Panc1 (cell line): ENCODE measurements around the gene LRP5. TPM values are rescaled to one million over a fixed set of nuclear protein-coding genes. Genes with fewer than 3 reads are reported as not detected.

ENCODE experiments used
- ATAC-seq: fragments of 200-7000 bp; cut with Tn5 transposase; 2 replicates; pipeline ENCODE4 v1.9.1; 2020; ENCODE audit warnings: mild to moderate bottlenecking, moderate library complexity
- BruUV-seq: library from RNA; stranded (reverse); fragments of 400-500 nt; replicated peaks from 2 replicates; lab custom pipeline; 2021; lab: Mats Ljungman, UMichigan
- CTCF ChIA-PET: fragments of 300-600 bp; sonication (Branson Sonifier 250); formaldehyde crosslinking; loops from one replicate; lab custom pipeline; 2022; ENCODE audit warnings: antibody characterized with exemption; lab: Charles Lee
- POLR2A ChIA-PET: fragments of 300-600 bp; sonication (Branson Sonifier 250); formaldehyde crosslinking; loops from one replicate; lab custom pipeline; 2022; ENCODE audit warnings: antibody characterized with exemption; lab: Charles Lee
- DNase-seq: peaks from one replicate; pipeline ENCODE4 v3.0.0-alpha.2; 2010; ENCODE audit warnings: low read depth, low spot score
- H3K27ac ChIP-seq: 2 replicates; pipeline ENCODE4 v1.5.1; 2011; ENCODE audit warnings: mild to moderate bottlenecking, low read length, inconsistent platforms
- H3K27me3 ChIP-seq: fragments of 200-500 bp; sonication (Bioruptor generic); 2 replicates; pipeline ENCODE4 v1.6.0; 2014; ENCODE audit warnings: low read length, inconsistent platforms; ENCODE audit not compliant: control insufficient read depth, insufficient read depth
- H3K36me3 ChIP-seq: fragments of 200-500 bp; sonication (Bioruptor generic); 2 replicates; pipeline ENCODE4 v1.5.1; 2014; ENCODE audit warnings: inconsistent platforms, mild to moderate bottlenecking, low read length, moderate library complexity; ENCODE audit not compliant: control insufficient read depth, insufficient read depth
- H3K4me1 ChIP-seq: 2 replicates; pipeline ENCODE4 v1.5.1; 2011; ENCODE audit warnings: inconsistent platforms, mild to moderate bottlenecking, low read length, moderate library complexity; ENCODE audit not compliant: control insufficient read depth, insufficient read depth
- H3K4me3 ChIP-seq, 2 experiments: 2 replicates each; pipeline ENCODE4 v1.5.1; 2011 to 2012; ENCODE audit warnings: low read depth in 2 of 2, low read length in 2 of 2, mild to moderate bottlenecking in 2 of 2, inconsistent platforms in 1 of 2, moderate library complexity in 1 of 2
- H3K9me3 ChIP-seq: fragments of 200-500 bp; sonication (Bioruptor generic); 2 replicates; pipeline ENCODE4 v1.5.1; 2014; ENCODE audit warnings: low read depth, mild to moderate bottlenecking, inconsistent platforms, low read length, moderate library complexity; ENCODE audit not compliant: control insufficient read depth, insufficient read depth
- POLR2AphosphoS5 ChIP-seq: IDR thresholded peaks from 2 replicates; pipeline ENCODE4 v1.6.1; 2012; ENCODE audit warnings: mild to moderate bottlenecking, low read depth, low read length, moderate library complexity
- SIN3A ChIP-seq: IDR thresholded peaks from 2 replicates; pipeline ENCODE4 v1.6.1; 2012; ENCODE audit warnings: low read depth, mild to moderate bottlenecking, low read length, moderate library complexity, borderline replicate concordance; ENCODE audit not compliant: insufficient read depth
- TCF7L2 ChIP-seq: IDR thresholded peaks from 2 replicates; pipeline ENCODE4 v1.6.1; 2011; ENCODE audit warnings: mild to moderate bottlenecking, low read depth, low read length, inconsistent platforms
- in situ Hi-C: cut with HindIII; loops from 2 replicates; pipeline ENCODE4 v1.10.0; 2016; ENCODE audit warnings: low sequenced_read_pairs, low pct_unique_long_range_greater_than_20kb
- intact Hi-C: fragments of 100-400 bp; cut with micrococcal nuclease; formaldehyde crosslinking; loops from one replicate; pipeline ENCODE4 v1.10.0; 2022; ENCODE audit not compliant: unreplicated experiment
- total RNA-seq: library from RNA; stranded (reverse); gene quantifications from one replicate; pipeline ENCODE4 v1.2.1, GENCODE V29; 2021; ENCODE audit not compliant: unreplicated experiment
- TF ChIP-seq, protein P1 (sequence below), 2 experiments: IDR thresholded peaks; 2 replicates each; pipeline ENCODE4 v1.6.1; 2011 to 2012; ENCODE audit warnings: low read depth in 2 of 2, control low read depth in 1 of 2, low read length in 1 of 2, mild to moderate bottlenecking in 1 of 2, moderate library complexity in 1 of 2; ENCODE audit not compliant: insufficient read depth in 1 of 2
- TF ChIP-seq, protein P2 (sequence below): fragments of 450-650 bp; IDR thresholded peaks from 2 replicates; pipeline ENCODE4 v1.5.1; 2017; ENCODE audit warnings: mild to moderate bottlenecking

Gene LRP5
- total RNA-seq, 1 experiment from 2014 or later, result 171 TPM

DNA sequence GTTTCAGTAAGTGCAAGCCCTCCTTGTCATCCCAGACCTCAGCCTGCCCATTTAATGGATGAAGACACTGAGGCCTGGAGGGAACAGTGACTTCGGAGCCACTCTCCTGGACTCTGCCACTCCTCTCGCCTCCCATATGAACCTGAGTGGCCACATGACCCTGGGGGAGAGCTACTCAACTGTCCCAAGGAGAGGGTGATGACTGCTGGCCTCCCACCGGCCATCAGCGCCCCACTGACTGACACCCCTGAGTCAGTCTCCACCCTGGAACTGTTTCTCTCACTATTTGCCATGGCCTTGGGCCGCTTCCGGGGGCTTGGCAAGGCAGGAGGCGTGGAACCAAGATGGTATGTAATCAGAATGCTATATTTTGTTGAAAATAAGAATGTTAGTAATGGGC is 17.1 kb downstream of the LRP5 start:
- in situ Hi-C loops (no loop called here), intact Hi-C loops (no loop called here)
- TSS peak; percentile 41 for BruUV-seq
- TF ChIP-seq TCF7L2 (no peak), POLR2AphosphoS5 (no peak), SIN3A (no peak)
- TF ChIP-seq, protein P1, sequence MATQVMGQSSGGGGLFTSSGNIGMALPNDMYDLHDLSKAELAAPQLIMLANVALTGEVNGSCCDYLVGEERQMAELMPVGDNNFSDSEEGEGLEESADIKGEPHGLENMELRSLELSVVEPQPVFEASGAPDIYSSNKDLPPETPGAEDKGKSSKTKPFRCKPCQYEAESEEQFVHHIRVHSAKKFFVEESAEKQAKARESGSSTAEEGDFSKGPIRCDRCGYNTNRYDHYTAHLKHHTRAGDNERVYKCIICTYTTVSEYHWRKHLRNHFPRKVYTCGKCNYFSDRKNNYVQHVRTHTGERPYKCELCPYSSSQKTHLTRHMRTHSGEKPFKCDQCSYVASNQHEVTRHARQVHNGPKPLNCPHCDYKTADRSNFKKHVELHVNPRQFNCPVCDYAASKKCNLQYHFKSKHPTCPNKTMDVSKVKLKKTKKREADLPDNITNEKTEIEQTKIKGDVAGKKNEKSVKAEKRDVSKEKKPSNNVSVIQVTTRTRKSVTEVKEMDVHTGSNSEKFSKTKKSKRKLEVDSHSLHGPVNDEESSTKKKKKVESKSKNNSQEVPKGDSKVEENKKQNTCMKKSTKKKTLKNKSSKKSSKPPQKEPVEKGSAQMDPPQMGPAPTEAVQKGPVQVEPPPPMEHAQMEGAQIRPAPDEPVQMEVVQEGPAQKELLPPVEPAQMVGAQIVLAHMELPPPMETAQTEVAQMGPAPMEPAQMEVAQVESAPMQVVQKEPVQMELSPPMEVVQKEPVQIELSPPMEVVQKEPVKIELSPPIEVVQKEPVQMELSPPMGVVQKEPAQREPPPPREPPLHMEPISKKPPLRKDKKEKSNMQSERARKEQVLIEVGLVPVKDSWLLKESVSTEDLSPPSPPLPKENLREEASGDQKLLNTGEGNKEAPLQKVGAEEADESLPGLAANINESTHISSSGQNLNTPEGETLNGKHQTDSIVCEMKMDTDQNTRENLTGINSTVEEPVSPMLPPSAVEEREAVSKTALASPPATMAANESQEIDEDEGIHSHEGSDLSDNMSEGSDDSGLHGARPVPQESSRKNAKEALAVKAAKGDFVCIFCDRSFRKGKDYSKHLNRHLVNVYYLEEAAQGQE (IDR thresholded peaks at IDR 0.05; ENCODE audit: insufficient read depth in 1 of 2, low read depth in 2 of 2, low read length in 1 of 2), result no peak
- TF ChIP-seq, protein P2, sequence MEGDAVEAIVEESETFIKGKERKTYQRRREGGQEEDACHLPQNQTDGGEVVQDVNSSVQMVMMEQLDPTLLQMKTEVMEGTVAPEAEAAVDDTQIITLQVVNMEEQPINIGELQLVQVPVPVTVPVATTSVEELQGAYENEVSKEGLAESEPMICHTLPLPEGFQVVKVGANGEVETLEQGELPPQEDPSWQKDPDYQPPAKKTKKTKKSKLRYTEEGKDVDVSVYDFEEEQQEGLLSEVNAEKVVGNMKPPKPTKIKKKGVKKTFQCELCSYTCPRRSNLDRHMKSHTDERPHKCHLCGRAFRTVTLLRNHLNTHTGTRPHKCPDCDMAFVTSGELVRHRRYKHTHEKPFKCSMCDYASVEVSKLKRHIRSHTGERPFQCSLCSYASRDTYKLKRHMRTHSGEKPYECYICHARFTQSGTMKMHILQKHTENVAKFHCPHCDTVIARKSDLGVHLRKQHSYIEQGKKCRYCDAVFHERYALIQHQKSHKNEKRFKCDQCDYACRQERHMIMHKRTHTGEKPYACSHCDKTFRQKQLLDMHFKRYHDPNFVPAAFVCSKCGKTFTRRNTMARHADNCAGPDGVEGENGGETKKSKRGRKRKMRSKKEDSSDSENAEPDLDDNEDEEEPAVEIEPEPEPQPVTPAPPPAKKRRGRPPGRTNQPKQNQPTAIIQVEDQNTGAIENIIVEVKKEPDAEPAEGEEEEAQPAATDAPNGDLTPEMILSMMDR, result no peak
- H3K27ac ChIP-seq, result peak overlapping the region; percentile 95
- CTCF ChIA-PET, result no interaction called here
- DNase-seq (no peak), ATAC-seq (no peak)
- H3K4me3 ChIP-seq, result no peak overlapping the region
- POLR2A ChIA-PET, result no interaction called here
- H3K27me3 ChIP-seq, result no peaks in the 10 kb centered on the region
- no peaks in the 10 kb centered on the region for H3K9me3 ChIP-seq
- H3K36me3 ChIP-seq, result no peaks in the 10 kb centered on the region
- H3K4me1 ChIP-seq, result peaks cover 77% of the 10 kb centered on the region

DNA sequence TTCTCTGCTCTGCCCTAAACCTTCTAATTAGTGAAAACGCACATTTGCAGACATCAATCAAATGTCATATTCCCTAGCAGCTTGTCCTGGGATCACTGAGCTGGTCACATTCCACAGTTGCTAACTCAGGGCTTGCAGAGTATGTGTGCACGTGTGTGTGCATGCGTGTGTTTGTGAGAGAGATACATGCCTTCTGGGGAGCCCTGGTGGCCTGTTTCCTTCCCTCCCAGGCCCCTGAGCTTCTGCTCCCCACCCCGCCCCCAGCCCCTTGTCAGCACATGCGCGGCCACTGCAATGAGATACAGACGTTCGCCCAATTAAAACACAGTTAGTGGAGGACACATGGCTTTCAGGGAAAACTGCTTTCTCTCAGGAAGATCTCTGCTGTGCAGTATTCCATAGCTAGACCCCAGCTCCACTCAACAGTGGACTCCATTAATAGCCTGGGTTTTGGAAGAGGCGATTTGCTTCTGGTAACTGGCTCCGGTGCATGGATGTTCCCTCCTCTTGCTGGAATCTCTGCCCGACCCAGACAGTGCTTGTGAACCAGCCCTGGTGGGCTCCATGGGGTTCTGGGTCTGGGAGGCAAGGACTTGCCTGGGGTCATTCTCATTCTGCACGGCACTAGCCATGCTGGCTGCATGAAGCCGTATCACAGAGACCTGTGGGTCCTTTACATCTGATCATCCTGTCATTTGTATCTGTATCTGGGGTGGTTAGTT is 17.7 kb downstream of the LRP5 start:
- H3K36me3 ChIP-seq, result no peaks in the 10 kb centered on the region
- intact Hi-C loops, result no loop called here
- ChIA-PET POLR2A (no interaction called here), CTCF (no interaction called here)
- no peaks in the 10 kb centered on the region for H3K27me3 ChIP-seq
- H3K4me3 ChIP-seq, result no peak overlapping the region
- ATAC-seq, result no peak
- BruUV-seq, result no TSS peak
- H3K27ac ChIP-seq, result peak overlapping the region; percentile 95
- peaks cover 73% of the 10 kb centered on the region for H3K4me1 ChIP-seq
- no peaks in the 10 kb centered on the region for H3K9me3 ChIP-seq
- in situ Hi-C loops, result no loop called here
- TF ChIP-seq, protein P1 (IDR thresholded peaks at IDR 0.05; ENCODE audit: insufficient read depth in 1 of 2, low read depth in 2 of 2, low read length in 1 of 2), result no peak
- TF ChIP-seq POLR2AphosphoS5, result no peak
- no peak for TF ChIP-seq TCF7L2
- TF ChIP-seq SIN3A, result no peak
- TF ChIP-seq, protein P2, result no peak
- no peak for DNase-seq
